ENCODE data around the gene CPAMD8. TPM values are rescaled to one million over a fixed set of nuclear protein-coding genes. Genes with fewer than 3 reads are reported as not detected.
A peak's percentile ranks its signal among the peaks of the same experiment; 100 is the strongest.

The CPAMD8 gene
- total and polyA plus RNA-seq, 2 of the 8 experiments (the other 6 are each of a cell fraction or from before 2014, with no cell fraction given), result 6.1 to 9.2 TPM

- DNase-seq (ENCODE audit: low read depth in 1 of 2, low spot score in 2 of 2) (no peak), FAIRE-seq (no peak)
- Histone ChIP-seq H2AK5ac (ENCODE audit: low read depth, low read length) (no peak overlapping the region), H4K91ac (replicated peaks; ENCODE audit: insufficient read length, low read length) (no peak overlapping the region), H3K23me2 (ENCODE audit: low read depth, low read length) (peaks cover 5% of the 10 kb centered on the region), H3K14ac (ENCODE audit: insufficient read length) (no peak overlapping the region), H3K79me1 (ENCODE audit: low read depth, low read length) (peaks cover 2% of the 10 kb centered on the region; the same call in 1 of the 2 replicates), H3K4me2 (ENCODE audit: insufficient read depth in 1 of 2, low read depth in 2 of 2, low read length in 2 of 2) (no peak overlapping the region), H2BK12ac (ENCODE audit: low read depth, low read length) (no peak overlapping the region), H3K4me3 (ENCODE audit: extremely low read depth in 1 of 4, insufficient read depth in 2 of 4, low read depth in 3 of 4, low read length in 4 of 4) (no peak overlapping the region), H3K23ac (ENCODE audit: insufficient read length) (no peak overlapping the region), H3K27ac (ENCODE audit: low read depth, low read length) (no peak overlapping the region), H4K8ac (ENCODE audit: extremely low read depth, insufficient read depth, low read length) (no peak overlapping the region), H4K20me1 (replicated peaks in 1 of 2; ENCODE audit: control insufficient read depth in 1 of 2, insufficient read depth in 2 of 2, low read length in 2 of 2) (no peaks in the 10 kb centered on the region), H3K4me1 (replicated peaks in 1 of 4; ENCODE audit: control insufficient read depth in 3 of 4, insufficient read depth in 4 of 4, low read length in 3 of 4) (peaks cover 0 to 1% (median 0%) of the 10 kb centered on the region in 4 experiments; a peak in 1 of 7 replicates), H2AFZ (ENCODE audit: low read length) (no peak overlapping the region), H3K79me2 (ENCODE audit: control insufficient read depth in 1 of 2, insufficient read depth in 2 of 2, low read length in 2 of 2) (no peaks in the 10 kb centered on the region), H2BK15ac (ENCODE audit: low read length) (0 out of 2 replicates have a peak overlapping the region, but pooled peaks have one; percentile 32), H2BK5ac (ENCODE audit: low read depth, low read length) (peak overlapping the region; percentile 72), H3K36me3 (ENCODE audit: control insufficient read depth in 2 of 4, insufficient read depth in 4 of 4, low read length in 3 of 4) (peaks cover 0 to 4% (median 0%) of the 10 kb centered on the region in 4 experiments; a peak in 2 of 8 replicates), H3K4ac (replicated peaks; ENCODE audit: insufficient read length, low read depth, low read length) (no peak overlapping the region), H3K56ac (replicated peaks; ENCODE audit: insufficient read length, low read depth, low read length) (no peak overlapping the region), H3K27me3 (replicated peaks in 1 of 4; ENCODE audit: control insufficient read depth in 3 of 4, extremely low read depth in 1 of 4, insufficient read depth in 3 of 4, low read length in 3 of 4) (no peaks in the 10 kb centered on the region), H4K5ac (ENCODE audit: insufficient read length, low read depth, low read length) (no peak overlapping the region), H3K9me3 (ENCODE audit: insufficient read depth in 2 of 2, low read depth in 1 of 2, low read length in 1 of 2) (no peaks in the 10 kb centered on the region), H2BK120ac (replicated peaks; ENCODE audit: low read depth, low read length) (no peak overlapping the region), H3K9ac (replicated peaks in 1 of 4; ENCODE audit: extremely low read depth in 1 of 4, low read depth in 3 of 4, low read length in 3 of 4) (no peak overlapping the region), H3K18ac (ENCODE audit: extremely low read depth, low read length) (no peak overlapping the region), H2BK20ac (ENCODE audit: low read length) (no peak overlapping the region)
- POLR2A ChIA-PET (ENCODE audit: partially characterized antibody), result no interaction called here
- WGBS, 2 experiments (ENCODE audit: extremely low coverage in 1 of 2, insufficient coverage in 1 of 2, insufficient read length in 1 of 2, insufficient replicate concordance in 2 of 2, low coverage in 1 of 2, low lambda C conversion rate in 2 of 2, missing lambda C conversion rate in 1 of 2), result 93% methylated on average over 11 of the region's 11 CpGs; no CpG with 5 or more reads in 1 of the 2 experiments
- no peak for TF ChIP-seq NANOG (IDR thresholded peaks at IDR 0.05; ENCODE audit: insufficient read depth, low read depth, low read length, poor library complexity, severe bottlenecking)
- TF ChIP-seq TBP (IDR thresholded peaks at IDR 0.05; ENCODE audit: low read depth, low read length), result no peak
- no peak for TF ChIP-seq CREB1 (IDR thresholded peaks at IDR 0.05)
- TF ChIP-seq CBX5 (IDR thresholded peaks at IDR 0.05; ENCODE audit: low read depth, low read length), result no peak
- no peak for TF ChIP-seq BRCA1 (IDR thresholded peaks at IDR 0.05; ENCODE audit: low read depth, low read length)
- TF ChIP-seq SP1 (IDR thresholded peaks at IDR 0.05; ENCODE audit: low read depth, low read length), result no peak
- TF ChIP-seq EZH2 (IDR thresholded peaks at IDR 0.05; ENCODE audit: low read depth, low read length, severe bottlenecking), result no peak
- TF ChIP-seq CHD1 (IDR thresholded peaks at IDR 0.05; ENCODE audit: low read depth, low read length), result no peak
- TF ChIP-seq TAF7 (optimal IDR thresholded peaks at IDR 0.05; ENCODE audit: borderline replicate concordance, low read depth, low read length), result no peak
- no peak for TF ChIP-seq BCL11A (IDR thresholded peaks at IDR 0.05; ENCODE audit: low read depth in 2 of 2, low read length in 2 of 2)
- no peak for TF ChIP-seq RXRA (IDR thresholded peaks at IDR 0.05; ENCODE audit: insufficient read depth, low read depth, low read length)
- TF ChIP-seq BACH1 (IDR thresholded peaks at IDR 0.05; ENCODE audit: low read length), result no peak
- CTCF ChIA-PET (ENCODE audit: partially characterized antibody), result no interaction called here
Measured at GRCh38 chr19:16945364-16945714, 81.3 kb downstream of the CPAMD8 start.

Data from H1 (cell line).